Neural cell (in vitro differentiated cells): ENCODE data around the gene OR5AK2. TPM values are rescaled to one million over a fixed set of nuclear protein-coding genes. Genes with fewer than 3 reads are reported as not detected.

Source experiments
- H2AFZ ChIP-seq: fragments of 200-600, 300-800 bp; sonication (generic), shearing (Covaris generic); 2 replicates; pipeline ENCODE4 v1.6.0; 2014; ENCODE audit warnings: low read depth, mild to moderate bottlenecking, antibody characterized with exemption, low read length, moderate library complexity
- H3F3A ChIP-seq: fragments of 200-600 bp; shearing (Covaris generic); 2 replicates; pipeline ENCODE4 v1.6.1; 2016; ENCODE audit warnings: mild to moderate bottlenecking, moderate library complexity, mixed read lengths, antibody characterized with exemption, low read length; ENCODE audit not compliant: insufficient read depth, poor library complexity, severe bottlenecking
- H3K27ac ChIP-seq: fragments of 200-600, 300-800 bp; sonication (generic), shearing (Covaris generic); 2 replicates; pipeline ENCODE4 v1.5.1; 2014; ENCODE audit warnings: mild to moderate bottlenecking, low read length, moderate library complexity
- H3K27me3 ChIP-seq: fragments of 300-800, 200-600 bp; sonication (generic), shearing (Covaris generic); 2 replicates; pipeline ENCODE4 v1.6.0; 2014; ENCODE audit warnings: mild to moderate bottlenecking, low read depth, low read length, moderate library complexity; ENCODE audit not compliant: insufficient read depth
- H3K36me3 ChIP-seq: fragments of 300-800, 200-600 bp; sonication (generic), shearing (Covaris generic); 2 replicates; pipeline ENCODE4 v1.5.1; 2014; ENCODE audit warnings: mild to moderate bottlenecking, antibody characterized with exemption, low read length, moderate library complexity; ENCODE audit not compliant: insufficient read depth
- H3K4me2 ChIP-seq: fragments of 300-800, 200-600 bp; sonication (generic), shearing (Covaris generic); 2 replicates; pipeline ENCODE4 v1.6.0; 2014; ENCODE audit warnings: mild to moderate bottlenecking, low read length
- H3K4me3 ChIP-seq: fragments of 300-800, 200-600 bp; sonication (generic), shearing (Covaris generic); 2 replicates; pipeline ENCODE4 v1.5.1; 2014; ENCODE audit warnings: mild to moderate bottlenecking, low read length, moderate library complexity
- H3K79me2 ChIP-seq: fragments of 200-600 bp; shearing (Covaris generic); replicated peaks from 2 replicates; pipeline ENCODE4 v1.6.0; 2014; ENCODE audit warnings: mild to moderate bottlenecking, low read length, moderate library complexity; ENCODE audit not compliant: insufficient read depth
- H3K9ac ChIP-seq: fragments of 300-800, 200-600 bp; sonication (generic), shearing (Covaris generic); 2 replicates; pipeline ENCODE4 v1.6.1; 2016; ENCODE audit warnings: mild to moderate bottlenecking, low read length, mixed read lengths
- H3K9me2 ChIP-seq: fragments of 200-600 bp; shearing (Covaris generic); 2 replicates; pipeline ENCODE4 v1.6.1; 2016; ENCODE audit warnings: mild to moderate bottlenecking, low read length, mixed read lengths; ENCODE audit not compliant: insufficient read depth
- H3K9me3 ChIP-seq: fragments of 200-600, 300-800 bp; sonication (generic), shearing (Covaris generic); 2 replicates; pipeline ENCODE4 v1.6.1; 2016; ENCODE audit warnings: mild to moderate bottlenecking, mixed run types, low read length, moderate library complexity, mixed read lengths
- H4K20me1 ChIP-seq: fragments of 200-600 bp; shearing (Covaris generic); 2 replicates; pipeline ENCODE4 v1.6.1; 2016; ENCODE audit warnings: mild to moderate bottlenecking, mixed run types; ENCODE audit not compliant: insufficient read depth
- CTCF ChIP-seq: fragments of 450-650 bp; IDR thresholded peaks from 2 replicates; pipeline ENCODE4 v1.5.1; 2014; ENCODE audit warnings: antibody characterized with exemption, mild to moderate bottlenecking, moderate library complexity; ENCODE audit not compliant: poor library complexity, severe bottlenecking
- EP300 ChIP-seq: fragments of 450-650 bp; conservative IDR thresholded peaks from 2 replicates; pipeline ENCODE4 v1.6.1; 2014; ENCODE audit warnings: antibody characterized with exemption, mild to moderate bottlenecking, moderate library complexity; ENCODE audit not compliant: poor library complexity, severe bottlenecking
- EZH2 ChIP-seq: fragments of 200-600, 300-800 bp; shearing (Covaris generic), sonication (generic); IDR thresholded peaks from 2 replicates; pipeline ENCODE4 v1.6.1; 2014; ENCODE audit warnings: antibody characterized with exemption, low read length, borderline replicate concordance, mild to moderate bottlenecking; ENCODE audit not compliant: insufficient read depth, poor library complexity, severe bottlenecking
- MXI1 ChIP-seq: fragments of 450-650 bp; conservative IDR thresholded peaks from 2 replicates; pipeline ENCODE4 v1.6.1; 2014; ENCODE audit warnings: antibody characterized with exemption, mild to moderate bottlenecking; ENCODE audit not compliant: poor library complexity, severe bottlenecking
- POLR2AphosphoS5 ChIP-seq: IDR thresholded peaks from 2 replicates; pipeline ENCODE4 v1.6.1; 2012
- RAD21 ChIP-seq: fragments of 450-650 bp; conservative IDR thresholded peaks from 2 replicates; pipeline ENCODE4 v1.6.1; 2014; ENCODE audit warnings: antibody characterized with exemption, mild to moderate bottlenecking, moderate library complexity
- REST ChIP-seq: IDR thresholded peaks from 2 replicates; pipeline ENCODE4 v1.6.1; 2012; ENCODE audit warnings: borderline replicate concordance
- SMC3 ChIP-seq: fragments of 450-650 bp; conservative IDR thresholded peaks from 2 replicates; pipeline ENCODE4 v1.6.1; 2014; ENCODE audit warnings: antibody characterized with exemption, mild to moderate bottlenecking, moderate library complexity; ENCODE audit not compliant: poor library complexity
- TAF1 ChIP-seq: IDR thresholded peaks from 2 replicates; pipeline ENCODE4 v1.6.1; 2012; ENCODE audit warnings: low read depth
- polyA plus RNA-seq: library from polyadenylated mRNA; depleted of rRNA; stranded (reverse); fragments of >200 nt; gene quantifications from 2 replicates; pipeline ENCODE4 v1.2.3, GENCODE V29; 2014

The OR5AK2 gene
- polyA plus RNA-seq, 1 donor from 2014 or later: not detected

- Histone ChIP-seq H3K27ac (no peak overlapping the region), H3K27me3 (no peaks in the 10 kb centered on the region), H3K4me2 (no peak overlapping the region), H4K20me1 (no peaks in the 10 kb centered on the region), H2AFZ (no peak overlapping the region), H3K9me3 (no peaks in the 10 kb centered on the region), H3K79me2 (no peaks in the 10 kb centered on the region), H3F3A (no peaks in the 10 kb centered on the region), H3K9me2 (no peaks in the 10 kb centered on the region), H3K36me3 (no peaks in the 10 kb centered on the region), H3K4me3 (no peak overlapping the region), H3K9ac (no peak overlapping the region)
- no peak for TF ChIP-seq MXI1
- TF ChIP-seq CTCF: no peak
- TF ChIP-seq RAD21: no peak
- no peak for TF ChIP-seq SMC3
- no peak for TF ChIP-seq REST
- no peak for TF ChIP-seq EP300
- TF ChIP-seq TAF1: no peak
- TF ChIP-seq POLR2AphosphoS5: no peak
- TF ChIP-seq EZH2: no peak
Measured at GRCh38 chr11:56977314-56977713, 11.4 kb upstream of the OR5AK2 start.

- Histone ChIP-seq H3K9me2 (no peaks in the 10 kb centered on the region), H3K79me2 (no peaks in the 10 kb centered on the region), H3K9ac (no peak overlapping the region), H3K4me3 (no peak overlapping the region), H4K20me1 (no peaks in the 10 kb centered on the region), H2AFZ (no peak overlapping the region), H3K27me3 (no peaks in the 10 kb centered on the region), H3K36me3 (no peaks in the 10 kb centered on the region), H3K9me3 (peaks cover 4% of the 10 kb centered on the region), H3F3A (no peaks in the 10 kb centered on the region), H3K4me2 (no peak overlapping the region), H3K27ac (no peak overlapping the region)
- TF ChIP-seq SMC3 (no peak), TAF1 (no peak), CTCF (no peak), EZH2 (no peak), RAD21 (no peak)
Measured at GRCh38 chr11:56990702-56991101, 2.0 kb downstream of the OR5AK2 start.
